ENCODE measurements around the gene PEA15. TPM values are rescaled to one million over a fixed set of nuclear protein-coding genes. Genes with fewer than 3 reads are reported as not detected.

The PEA15 gene
- total RNA-seq, 1 experiment from 2014 or later = 44.0 TPM

DNA sequence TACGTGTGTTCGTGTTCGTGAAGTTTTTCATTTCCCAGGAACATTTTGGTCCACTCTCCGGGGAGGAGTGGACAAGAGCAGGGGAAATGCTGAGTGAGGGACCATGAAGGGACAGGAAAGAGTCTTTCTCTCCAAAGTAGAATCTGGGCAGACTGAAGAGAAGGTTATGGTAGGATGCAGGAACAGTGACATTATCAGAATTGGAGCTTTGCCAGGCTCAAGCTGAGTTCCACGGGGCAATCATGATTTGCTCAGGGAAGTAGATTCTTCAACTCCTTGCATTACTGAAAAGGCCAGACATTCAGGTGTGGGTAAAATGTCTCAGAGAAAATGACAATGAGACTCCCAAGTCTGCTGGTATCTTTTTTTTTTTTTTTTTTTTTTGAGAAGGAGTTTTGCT lies 37.2 kb upstream of the PEA15 start:
- Histone ChIP-seq H3K79me2 (ENCODE audit: insufficient read depth, low read length) (no peaks in the 10 kb centered on the region), H2AFZ (ENCODE audit: low read depth, low read length, poor library complexity, severe bottlenecking) (no peak overlapping the region), H3K27ac (ENCODE audit: low read depth, low read length) (no peak overlapping the region), H3K9ac (ENCODE audit: low read length) (no peak overlapping the region), H3K9me3 (ENCODE audit: control insufficient read depth in 1 of 2, insufficient read depth in 1 of 2, low read depth in 1 of 2, low read length in 2 of 2) (no peaks in the 10 kb centered on the region), H3K4me2 (ENCODE audit: low read length) (no peak overlapping the region), H3K27me3 (ENCODE audit: insufficient read depth, low read length) (no peaks in the 10 kb centered on the region; the same call in 1 of the 2 replicates), H3K9me2 (ENCODE audit: insufficient read depth) (no peaks in the 10 kb centered on the region), H3K4me1 (ENCODE audit: control insufficient read depth in 1 of 2, insufficient read depth in 2 of 2, low read length in 2 of 2) (no peaks in the 10 kb centered on the region), H3K4me3 (replicated peaks in 1 of 2; ENCODE audit: low read depth in 1 of 2, low read length in 2 of 2) (no peak overlapping the region), H4K20me1 (ENCODE audit: insufficient read depth) (no peaks in the 10 kb centered on the region), H3K36me3 (ENCODE audit: control insufficient read depth in 1 of 2, insufficient read depth in 2 of 2, low read length in 2 of 2) (no peaks in the 10 kb centered on the region)
- no TSS peak for BruUV-seq (replicated peaks)
- CTCF ChIA-PET = interaction anchor here (0.7 kb wide), 1 partner anchor 84 kb away, joined by 3 read pairs; no protein-coding TSS in a partner anchor
- DNase-seq (ENCODE audit: low read depth, low spot score) (no peak), ATAC-seq (no peak)
- intact Hi-C loops (cut with micrococcal nuclease) = no loop called here
- TF ChIP-seq CEBPB (IDR thresholded peaks at IDR 0.05; ENCODE audit: low read depth) (no peak), EZH2 (IDR thresholded peaks at IDR 0.05) (no peak), RAD21 (IDR thresholded peaks at IDR 0.05; ENCODE audit: low read depth) (no peak), SP1 (IDR thresholded peaks at IDR 0.05; ENCODE audit: low read depth) (no peak), YY1 (IDR thresholded peaks at IDR 0.05; ENCODE audit: extremely low read depth, insufficient replicate concordance, low read depth, low read length) (no peak)
- TF ChIP-seq, protein P1, sequence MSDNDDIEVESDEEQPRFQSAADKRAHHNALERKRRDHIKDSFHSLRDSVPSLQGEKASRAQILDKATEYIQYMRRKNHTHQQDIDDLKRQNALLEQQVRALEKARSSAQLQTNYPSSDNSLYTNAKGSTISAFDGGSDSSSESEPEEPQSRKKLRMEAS (IDR thresholded peaks at IDR 0.05) = no peak
- RAD21 ChIA-PET (ENCODE audit: low non-redundant PET in 1 of 2, low total read pairs in 2 of 2, uncharacterized antibody in 2 of 2, unreplicated experiment in 2 of 2) = no interaction called here
- POLR2A ChIA-PET = no interaction called here

DNA sequence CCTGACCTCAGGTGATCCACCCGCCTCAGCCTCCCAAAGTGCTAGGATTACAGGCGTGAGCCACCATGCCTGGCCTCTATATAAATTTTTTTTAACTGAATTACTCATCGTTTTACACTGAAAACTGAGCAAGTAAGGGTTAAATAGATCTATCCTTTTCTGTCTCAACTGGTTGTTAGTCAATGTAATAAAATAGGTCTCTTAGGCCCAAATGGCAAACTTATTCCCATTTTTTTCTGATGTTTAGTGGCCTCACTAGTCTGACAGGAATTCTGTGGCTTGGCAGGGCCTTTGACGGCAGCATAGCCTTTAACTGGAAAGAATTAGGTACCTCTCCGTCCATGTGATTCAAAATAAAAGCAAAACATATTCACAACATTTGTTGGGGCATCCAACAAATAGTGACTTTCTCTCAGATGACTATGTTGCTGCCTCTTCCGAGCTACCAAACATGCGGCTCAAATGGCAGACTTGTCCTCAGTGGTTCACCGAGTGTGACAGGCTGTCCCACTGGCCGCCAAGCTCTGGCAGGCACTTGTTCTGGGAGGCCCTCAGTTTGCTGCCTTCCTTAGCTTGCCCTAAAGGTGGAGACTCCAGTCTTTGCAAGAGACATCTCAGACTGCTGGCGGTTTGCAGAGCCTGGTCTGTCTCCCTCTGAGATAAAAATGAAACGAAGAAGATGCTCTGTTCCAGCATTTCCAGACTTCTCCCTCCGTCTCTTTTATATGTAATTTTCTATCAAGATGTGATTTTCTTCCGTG lies 36.4 kb upstream of the PEA15 start:
- Histone ChIP-seq H3K36me3 (ENCODE audit: control insufficient read depth in 1 of 2, insufficient read depth in 2 of 2, low read length in 2 of 2) (no peaks in the 10 kb centered on the region), H3K4me1 (ENCODE audit: control insufficient read depth in 1 of 2, insufficient read depth in 2 of 2, low read length in 2 of 2) (no peaks in the 10 kb centered on the region), H3K9me2 (ENCODE audit: insufficient read depth) (no peaks in the 10 kb centered on the region), H3K27me3 (ENCODE audit: insufficient read depth, low read length) (no peaks in the 10 kb centered on the region; the same call in 1 of the 2 replicates), H3K4me3 (replicated peaks in 1 of 2; ENCODE audit: low read depth in 1 of 2, low read length in 2 of 2) (no peak overlapping the region), H3K27ac (ENCODE audit: low read depth, low read length) (no peak overlapping the region), H4K20me1 (ENCODE audit: insufficient read depth) (no peaks in the 10 kb centered on the region), H3K9me3 (ENCODE audit: control insufficient read depth in 1 of 2, insufficient read depth in 1 of 2, low read depth in 1 of 2, low read length in 2 of 2) (no peaks in the 10 kb centered on the region), H3K79me2 (ENCODE audit: insufficient read depth, low read length) (no peaks in the 10 kb centered on the region), H3K4me2 (ENCODE audit: low read length) (no peak overlapping the region), H2AFZ (ENCODE audit: low read depth, low read length, poor library complexity, severe bottlenecking) (no peak overlapping the region), H3K9ac (ENCODE audit: low read length) (no peak overlapping the region)
- ChIA-PET POLR2A (no interaction called here), RAD21 (ENCODE audit: low non-redundant PET in 1 of 2, low total read pairs in 2 of 2, uncharacterized antibody in 2 of 2, unreplicated experiment in 2 of 2) (no interaction called here), CTCF (no interaction called here)
- no peak for ATAC-seq
- intact Hi-C loops (cut with micrococcal nuclease) = no loop called here
- TF ChIP-seq CBX3 (IDR thresholded peaks at IDR 0.05; ENCODE audit: low read depth) (no peak), SIN3A (IDR thresholded peaks at IDR 0.05; ENCODE audit: low read depth) (no peak)
- DNase-seq (ENCODE audit: low read depth, low spot score) = no peak
- no TSS peak for BruUV-seq (replicated peaks)
